GM19043 (cell line): ENCODE results near the gene ARCN1.

ENCODE experiments used
- ATAC-seq: cut with Tn5 transposase; IDR thresholded peaks from one replicate; pipeline ENCODE4 v1.9.1; 2021; ENCODE audit warnings: low read depth; ENCODE audit not compliant: unreplicated experiment

Gene ARCN1

GRCh38 chr11:118619444-118620197 lies 47.4 kb downstream of the ARCN1 start:
- ATAC-seq = no peak

GRCh38 chr11:118620529-118621070 lies 48.4 kb downstream of the ARCN1 start:
- no peak for ATAC-seq

GRCh38 chr11:118621071-118621783 lies 49.0 kb downstream of the ARCN1 start:
- no peak for ATAC-seq

GRCh38 chr11:118621784-118622375 lies 49.7 kb downstream of the ARCN1 start:
- no peak for ATAC-seq

GRCh38 chr11:118622376-118623268 lies 50.4 kb downstream of the ARCN1 start:
- ATAC-seq = no peak

- ATAC-seq = no peak
Measured at GRCh38 chr11:118623269-118623655, 51.1 kb downstream of the ARCN1 start.

- no peak for ATAC-seq
Measured at GRCh38 chr11:118625036-118625690, 53.0 kb downstream of the ARCN1 start.

GRCh38 chr11:118625976-118626375 lies 53.8 kb downstream of the ARCN1 start:
- no peak for ATAC-seq

GRCh38 chr11:118627566-118627965 lies 55.4 kb downstream of the ARCN1 start:
- ATAC-seq = no peak

GRCh38 chr11:118628031-118628430 lies 55.8 kb downstream of the ARCN1 start:
- ATAC-seq = no peak

- no peak for ATAC-seq
Measured at GRCh38 chr11:118628432-118628831, 56.2 kb downstream of the ARCN1 start.

- no peak for ATAC-seq
Measured at GRCh38 chr11:118628861-118629549, 56.8 kb downstream of the ARCN1 start.

GRCh38 chr11:118629761-118630661 lies 57.8 kb downstream of the ARCN1 start:
- no peak for ATAC-seq

GRCh38 chr11:118631142-118631909 lies 59.1 kb downstream of the ARCN1 start:
- no peak for ATAC-seq

- ATAC-seq = no peak
Measured at GRCh38 chr11:118632577-118633318, 60.5 kb downstream of the ARCN1 start.

GRCh38 chr11:118633319-118633690 lies 61.1 kb downstream of the ARCN1 start:
- ATAC-seq = no peak

GRCh38 chr11:118633979-118634378 lies 61.8 kb downstream of the ARCN1 start:
- no peak for ATAC-seq
